Activated naive CD4-positive, alpha-beta T cell treated with anti-CD3 and anti-CD28 coated beads, Interleukin-2, amount 10 ng/mL, durations not matched to agents 7 days and 5 days (primary cell): ENCODE results near the gene UBASH3B.
"Not testable (repeated sequence)": the region's sequence is repeated elsewhere in the genome, so short reads cannot be mapped to it uniquely, and the experiment has no call there.

Experiments
- CTCF ChIA-PET: fragments of 350-600 bp; sonication (Branson Sonifier 250); formaldehyde crosslinking; loops from one replicate; lab custom pipeline; 2021; ENCODE audit warnings: antibody characterized with exemption; lab: Charles Lee
- DNase-seq: peaks from one replicate; pipeline ENCODE4 v3.0.0-alpha.2; 2020
- H3K27ac Mint-ChIP-seq: one replicate; pipeline ENCODE4 v1.8.0; 2021; ENCODE audit warnings: mild to moderate bottlenecking, moderate library complexity, mixed read lengths
- H3K27me3 Mint-ChIP-seq: one replicate; pipeline ENCODE4 v1.8.0; 2021; ENCODE audit warnings: mild to moderate bottlenecking, mixed read lengths
- H3K36me3 Mint-ChIP-seq: one replicate; pipeline ENCODE4 v1.8.0; 2021; ENCODE audit warnings: mixed read lengths
- H3K4me1 Mint-ChIP-seq: one replicate; pipeline ENCODE4 v1.8.0; 2021; ENCODE audit warnings: mixed read lengths
- H3K4me3 Mint-ChIP-seq: one replicate; pipeline ENCODE4 v1.8.0; 2021; ENCODE audit warnings: mild to moderate bottlenecking, moderate library complexity, mixed read lengths
- H3K9me3 Mint-ChIP-seq: one replicate; pipeline ENCODE4 v1.8.0; 2021; ENCODE audit warnings: mixed read lengths

Gene UBASH3B

DNA sequence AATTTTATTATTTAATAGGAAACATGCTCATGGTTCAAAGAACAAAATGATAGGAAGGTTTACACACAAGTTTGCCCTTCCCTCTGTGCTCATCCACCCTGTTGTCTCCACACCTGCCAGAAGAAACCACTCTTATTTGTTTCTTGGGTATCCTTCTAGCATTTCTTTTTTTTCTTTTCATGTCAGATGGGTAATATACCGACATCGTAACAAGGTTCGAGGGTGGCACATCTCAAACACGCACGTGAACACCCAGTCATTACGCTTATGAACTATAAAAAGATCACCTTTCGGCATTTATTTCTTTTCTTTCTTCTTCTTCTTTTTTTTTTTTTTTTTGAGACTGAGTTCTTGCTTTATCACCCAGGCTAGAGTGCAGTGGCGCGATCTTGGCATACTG is 70.5 kb downstream of the UBASH3B start:
- no peak overlapping the region for H3K27ac Mint-ChIP-seq
- H3K27me3 Mint-ChIP-seq = no peaks in the 10 kb centered on the region
- CTCF ChIA-PET = interaction anchor here (0.9 to 2.2 kb wide), 3 partner anchors 19 to 70 kb away, joined by 3 to 5 read pairs (median 5); no protein-coding TSS in a partner anchor
- H3K4me3 Mint-ChIP-seq = no peak overlapping the region
- no peak for DNase-seq
- H3K4me1 Mint-ChIP-seq = peaks cover 67% of the 10 kb centered on the region
- peaks cover 6% of the 10 kb centered on the region for H3K36me3 Mint-ChIP-seq
- no peaks in the 10 kb centered on the region for H3K9me3 Mint-ChIP-seq

DNA sequence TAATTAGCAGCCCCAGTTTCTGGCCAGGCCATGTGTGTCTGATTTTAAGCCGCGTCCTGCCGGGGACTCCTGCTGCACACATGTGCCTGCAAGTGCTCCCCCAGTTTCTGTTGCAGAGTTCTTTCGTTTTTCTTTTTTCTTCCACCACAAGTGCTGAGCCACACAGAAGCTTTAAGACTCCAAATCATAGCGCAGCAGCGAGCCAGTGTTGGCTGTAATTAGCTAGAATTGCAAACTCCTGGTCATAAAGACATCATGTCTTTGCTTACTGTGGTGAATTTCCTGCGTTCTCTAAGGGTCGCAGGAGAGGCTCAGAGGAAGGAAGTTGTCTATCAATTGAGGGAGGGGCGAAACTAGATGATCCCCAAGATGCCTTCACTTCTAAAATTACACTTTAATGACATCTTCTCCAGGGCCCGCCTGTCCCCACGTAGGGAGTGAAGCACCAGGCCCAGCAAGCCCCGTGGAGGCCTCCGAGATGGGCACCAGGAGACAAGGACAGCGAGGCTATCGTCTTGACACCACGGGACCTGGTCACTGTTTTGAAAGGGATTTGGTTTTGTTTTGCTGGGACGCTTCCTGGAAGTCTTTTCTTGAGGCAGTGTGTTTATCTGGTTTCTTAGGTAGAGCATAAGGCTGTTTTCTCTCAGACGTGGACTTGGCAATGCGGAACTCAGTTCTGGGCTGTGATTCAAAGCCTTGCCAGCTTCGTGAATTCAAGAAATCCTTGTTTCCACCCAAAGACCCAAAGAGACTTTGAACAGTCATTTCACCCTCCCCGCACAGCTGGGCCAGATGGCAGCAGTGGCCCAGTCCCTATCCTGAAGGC is 71.8 kb downstream of the UBASH3B start:
- peak; percentile 58 for DNase-seq
- Mint-ChIP-seq H3K4me1 (peaks cover 60% of the 10 kb centered on the region), H3K36me3 (peaks cover 8% of the 10 kb centered on the region), H3K9me3 (no peaks in the 10 kb centered on the region), H3K27me3 (no peaks in the 10 kb centered on the region), H3K4me3 (peak overlapping the region; percentile 56), H3K27ac (peak overlapping the region; percentile 91)
- CTCF ChIA-PET = interaction anchor here (0.8 to 2.2 kb wide), 11 partner anchors 11 to 99 kb away, joined by 3 to 6 read pairs (median 4); no protein-coding TSS in a partner anchor

DNA sequence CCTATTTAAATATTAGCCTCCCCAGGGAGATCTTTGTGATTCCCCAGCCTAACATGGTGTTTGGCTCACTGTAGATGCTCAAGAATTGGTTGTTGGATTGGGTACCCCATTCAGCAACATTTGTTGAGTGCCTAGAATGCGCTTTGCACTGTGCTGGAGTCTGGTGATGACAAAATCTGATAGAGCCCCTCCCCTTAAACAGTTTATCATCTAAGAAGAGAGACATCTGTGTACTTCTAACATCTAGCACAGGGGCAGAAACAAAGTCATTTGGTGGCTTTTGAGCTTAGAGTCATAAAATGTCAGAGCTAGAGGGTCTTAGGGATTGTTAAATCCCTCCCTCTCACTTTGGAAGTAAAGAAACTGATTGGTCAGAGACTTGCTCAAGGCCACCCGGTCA is 73.0 kb downstream of the UBASH3B start:
- Mint-ChIP-seq H3K4me3 (no peak overlapping the region), H3K4me1 (peaks cover 54% of the 10 kb centered on the region), H3K27me3 (no peaks in the 10 kb centered on the region), H3K36me3 (peaks cover 8% of the 10 kb centered on the region), H3K9me3 (no peaks in the 10 kb centered on the region), H3K27ac (no peak overlapping the region)
- DNase-seq = no peak
- CTCF ChIA-PET = interaction anchor here (0.8 to 2.2 kb wide), 7 partner anchors 10 to 86 kb away, joined by 3 to 6 read pairs (median 5); no protein-coding TSS in a partner anchor

DNA sequence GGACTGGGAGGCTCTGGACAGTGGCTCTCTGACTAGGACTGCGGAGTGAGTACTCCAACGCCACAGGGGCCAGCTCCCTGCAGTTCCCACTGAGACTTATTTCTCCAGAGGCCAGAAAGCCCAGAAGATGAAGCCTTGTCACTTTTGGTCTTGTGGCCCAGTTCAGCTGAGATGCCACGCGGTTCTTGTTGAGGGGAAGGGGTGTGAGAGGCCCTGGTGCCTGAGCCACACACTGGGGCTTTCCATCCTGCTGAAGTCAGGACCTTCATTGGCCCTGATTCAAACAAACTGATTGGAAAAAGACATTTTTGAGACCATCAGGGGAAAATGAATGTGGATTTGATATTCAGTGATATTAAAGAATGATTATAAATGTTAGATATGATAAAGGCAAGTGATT is 73.6 kb downstream of the UBASH3B start:
- H3K4me3 Mint-ChIP-seq = no peak overlapping the region
- H3K27me3 Mint-ChIP-seq = no peaks in the 10 kb centered on the region
- H3K36me3 Mint-ChIP-seq = peaks cover 8% of the 10 kb centered on the region
- H3K27ac Mint-ChIP-seq = no peak overlapping the region
- H3K9me3 Mint-ChIP-seq = no peaks in the 10 kb centered on the region
- CTCF ChIA-PET = interaction anchor here (1.2 to 1.6 kb wide), 2 partner anchors 10 to 20 kb away, joined by 3 to 6 read pairs; no protein-coding TSS in a partner anchor
- H3K4me1 Mint-ChIP-seq = peaks cover 53% of the 10 kb centered on the region
- DNase-seq = no peak

DNA sequence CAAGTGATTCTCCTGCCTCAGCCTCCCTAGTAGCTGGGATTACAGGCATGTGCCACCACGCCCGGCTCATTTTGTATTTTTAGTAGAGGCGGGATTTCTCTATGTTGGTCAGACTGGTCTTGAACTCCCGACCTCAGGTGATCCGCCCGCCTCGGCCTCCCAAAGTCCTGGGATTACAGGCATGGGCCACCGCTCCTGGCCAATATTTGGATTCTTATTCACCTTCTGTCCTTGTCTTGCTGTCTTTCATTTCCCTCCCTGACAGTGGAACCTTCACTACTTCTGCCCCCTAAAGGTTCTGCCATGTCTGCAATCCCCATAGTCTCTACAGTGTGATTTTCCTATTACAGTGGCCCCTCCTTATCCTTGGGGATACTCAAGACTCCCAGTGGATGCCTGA is 75.2 kb downstream of the UBASH3B start:
- H3K27ac Mint-ChIP-seq, H3K36me3 Mint-ChIP-seq, H3K27me3 Mint-ChIP-seq, H3K9me3 Mint-ChIP-seq, CTCF ChIA-PET, DNase-seq, H3K4me3 Mint-ChIP-seq: not testable (repeated sequence)
- H3K4me1 Mint-ChIP-seq = peaks cover 54% of the 10 kb centered on the region

DNA sequence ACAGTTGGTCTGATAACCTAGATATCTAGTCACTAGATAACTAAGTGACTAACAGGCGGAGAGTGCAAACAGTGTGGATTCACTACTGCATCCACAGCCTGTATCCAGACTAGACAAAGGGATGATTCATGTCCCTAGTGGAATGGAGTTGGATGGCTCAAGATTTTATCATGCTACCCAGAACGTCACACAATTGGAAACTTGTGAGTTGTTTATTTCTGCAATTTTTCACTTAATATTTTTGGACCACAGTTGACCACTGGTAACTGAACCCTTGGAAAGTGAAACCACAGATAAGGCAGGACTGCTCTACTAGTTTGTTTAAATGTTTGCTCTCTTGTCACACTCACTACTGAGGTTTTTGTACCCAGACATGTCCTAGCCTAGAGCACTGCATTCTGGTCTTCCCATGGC is 76.0 kb downstream of the UBASH3B start:
- Mint-ChIP-seq H3K36me3 (peaks cover 5% of the 10 kb centered on the region), H3K27ac (no peak overlapping the region), H3K9me3 (no peaks in the 10 kb centered on the region), H3K4me1 (peaks cover 46% of the 10 kb centered on the region), H3K4me3 (no peak overlapping the region), H3K27me3 (no peaks in the 10 kb centered on the region)
- CTCF ChIA-PET = interaction anchor here (1.1 kb wide), 1 partner anchor 26 kb away, joined by 3 read pairs; no protein-coding TSS in a partner anchor
- DNase-seq = no peak

DNA sequence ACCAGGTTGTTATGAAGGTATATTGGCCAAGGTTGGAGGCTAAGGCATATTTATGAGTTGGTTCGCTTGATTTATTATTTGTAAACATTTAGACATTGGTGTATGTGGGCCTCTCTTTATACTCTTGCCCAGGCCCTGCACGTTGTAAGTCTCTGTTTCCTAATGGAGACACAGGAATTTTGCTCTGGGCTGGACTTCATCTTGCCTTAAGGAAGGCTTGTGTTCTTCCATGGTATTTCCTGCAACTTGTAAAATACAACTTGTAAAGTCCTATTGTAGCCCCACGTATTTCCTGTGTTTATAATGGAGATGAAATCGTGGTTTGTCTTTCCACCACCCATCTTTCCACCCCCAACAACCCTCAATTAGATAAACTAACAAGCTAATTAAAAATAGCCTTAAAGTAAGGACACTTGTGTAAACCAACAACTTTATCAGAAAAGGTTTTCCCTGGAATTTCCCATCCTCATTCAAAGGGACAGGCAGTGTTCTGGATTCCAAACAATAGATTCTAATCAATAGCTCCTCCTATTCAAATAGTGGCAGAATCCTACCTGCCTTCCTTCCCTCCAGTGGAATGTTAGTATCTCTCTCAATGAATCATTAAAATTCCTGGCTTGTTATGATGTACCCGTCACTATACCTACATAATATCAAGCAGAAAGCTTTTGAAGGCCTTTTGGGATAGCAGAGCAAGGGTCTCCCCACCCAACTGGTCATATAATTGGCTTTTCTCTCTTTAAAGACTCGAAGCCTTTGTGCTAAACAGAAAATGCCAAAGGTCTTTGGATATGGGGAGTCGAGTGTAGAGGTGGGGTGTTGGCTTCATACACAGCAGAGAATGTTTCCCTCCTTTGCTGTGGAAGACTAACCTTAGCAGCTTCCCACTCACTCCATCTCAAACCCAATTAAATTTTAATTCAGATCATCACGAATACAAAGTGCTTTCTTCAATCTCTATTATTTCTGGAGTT is 77.1 kb downstream of the UBASH3B start:
- Mint-ChIP-seq H3K9me3 (no peaks in the 10 kb centered on the region), H3K27me3 (no peaks in the 10 kb centered on the region), H3K27ac (no peak overlapping the region), H3K36me3 (peaks cover 2% of the 10 kb centered on the region), H3K4me3 (no peak overlapping the region), H3K4me1 (peaks cover 35% of the 10 kb centered on the region)
- DNase-seq = no peak
- CTCF ChIA-PET = interaction anchor here (0.6 to 1.2 kb wide), 3 partner anchors 10 to 25 kb away, joined by 3 read pairs; no protein-coding TSS in a partner anchor

DNA sequence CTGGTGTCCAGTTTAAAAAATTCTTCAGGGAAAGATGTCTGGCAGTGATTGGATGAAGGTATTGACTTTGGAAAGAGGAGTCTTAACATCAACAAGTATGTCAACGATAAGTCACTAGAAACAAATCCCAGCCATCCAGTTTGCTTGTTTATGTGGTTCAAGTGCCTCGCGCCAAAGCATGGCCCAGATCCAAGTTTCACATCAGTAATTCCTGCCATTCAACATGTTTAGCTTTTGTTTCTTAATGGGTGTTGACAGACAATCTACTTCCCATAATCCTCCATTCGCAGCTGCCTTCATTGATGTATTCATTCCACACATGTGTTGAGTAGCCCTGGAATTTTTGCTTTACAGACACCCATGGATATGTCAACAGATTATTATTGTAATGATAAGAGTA is 77.8 kb downstream of the UBASH3B start:
- Mint-ChIP-seq H3K9me3 (no peaks in the 10 kb centered on the region), H3K27me3 (no peaks in the 10 kb centered on the region), H3K36me3 (peaks cover 2% of the 10 kb centered on the region), H3K4me3 (no peak overlapping the region), H3K27ac (no peak overlapping the region), H3K4me1 (peaks cover 29% of the 10 kb centered on the region)
- CTCF ChIA-PET = interaction anchor here (1.2 kb wide), 1 partner anchor 11 kb away, joined by 3 read pairs; no protein-coding TSS in a partner anchor
- no peak for DNase-seq

DNA sequence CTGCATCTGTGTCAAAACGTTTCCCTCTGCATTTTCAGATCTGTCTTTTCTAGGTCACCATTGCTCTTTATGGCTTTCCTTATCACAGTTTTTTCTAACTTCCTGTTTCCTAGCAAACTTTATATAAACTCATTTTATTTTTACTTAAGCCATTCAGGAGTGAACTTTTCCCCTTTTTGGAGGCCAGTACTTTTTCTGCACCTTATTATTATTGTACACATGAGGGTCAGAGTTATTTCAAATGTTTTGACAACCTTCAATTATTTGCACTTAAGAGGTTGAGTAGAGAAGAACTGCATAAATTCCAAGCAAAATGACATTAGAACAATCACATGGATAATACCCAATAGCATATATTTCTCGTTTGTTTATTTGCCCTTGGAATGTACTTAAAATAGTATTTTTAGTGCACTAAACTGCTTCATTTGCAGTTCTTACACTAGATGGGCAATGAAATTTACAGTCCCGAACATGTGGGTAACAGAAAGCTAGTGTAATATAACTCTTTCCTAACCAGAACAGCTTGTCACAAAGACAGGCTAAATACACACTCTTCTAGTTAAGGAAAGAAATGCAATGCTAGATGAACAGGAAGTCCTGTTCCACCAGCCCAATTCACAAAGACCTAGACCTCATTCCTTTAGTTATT is 79.5 kb downstream of the UBASH3B start:
- Mint-ChIP-seq H3K36me3 (peaks cover 2% of the 10 kb centered on the region), H3K9me3 (no peaks in the 10 kb centered on the region), H3K27ac (no peak overlapping the region), H3K4me1 (peaks cover 23% of the 10 kb centered on the region), H3K27me3 (no peaks in the 10 kb centered on the region), H3K4me3 (no peak overlapping the region)
- CTCF ChIA-PET = interaction anchor here (1.0 kb wide), 1 partner anchor 44 kb away, joined by 3 read pairs; no protein-coding TSS in a partner anchor
- DNase-seq = no peak

DNA sequence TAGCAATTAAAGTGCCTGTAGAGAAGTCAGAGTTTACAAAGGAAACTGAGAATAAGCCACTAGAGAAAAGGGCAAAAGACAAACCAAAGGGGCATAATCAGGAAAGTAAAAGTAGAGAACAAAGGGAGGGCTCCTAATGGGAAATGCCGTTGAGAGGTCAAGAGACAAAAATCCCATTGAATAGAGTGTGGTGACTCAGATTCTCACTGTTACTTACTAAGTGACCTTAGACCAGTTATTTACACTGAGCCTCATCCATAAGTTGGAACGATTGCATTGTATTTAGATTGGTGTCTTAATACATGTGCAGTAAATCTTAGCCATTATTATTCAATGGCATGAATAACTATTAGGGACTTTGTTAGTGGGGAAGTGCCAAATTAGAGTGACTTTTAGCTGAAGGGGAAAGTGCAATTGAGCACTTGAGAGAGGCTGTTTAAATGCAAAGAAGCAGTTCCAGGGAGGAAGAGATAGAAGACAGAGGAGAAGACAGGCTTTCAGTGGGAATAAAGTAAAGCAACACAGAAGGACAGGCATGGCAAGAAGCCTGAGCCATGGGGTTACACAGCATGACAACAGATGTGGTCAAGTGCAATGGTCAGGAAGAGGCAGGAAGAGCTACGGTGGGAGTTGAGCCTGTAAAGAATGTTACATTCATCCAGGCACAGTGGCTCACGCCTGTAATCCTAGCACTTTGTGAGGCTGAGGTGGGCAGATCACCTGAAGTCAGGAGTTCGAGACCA is 82.6 kb downstream of the UBASH3B start:
- CTCF ChIA-PET = no interaction called here
- H3K9me3 Mint-ChIP-seq = no peaks in the 10 kb centered on the region
- peaks cover 7% of the 10 kb centered on the region for H3K27me3 Mint-ChIP-seq
- DNase-seq = no peak
- H3K36me3 Mint-ChIP-seq = no peaks in the 10 kb centered on the region
- peaks cover 15% of the 10 kb centered on the region for H3K4me1 Mint-ChIP-seq
- no peak overlapping the region for H3K4me3 Mint-ChIP-seq
- no peak overlapping the region for H3K27ac Mint-ChIP-seq

DNA sequence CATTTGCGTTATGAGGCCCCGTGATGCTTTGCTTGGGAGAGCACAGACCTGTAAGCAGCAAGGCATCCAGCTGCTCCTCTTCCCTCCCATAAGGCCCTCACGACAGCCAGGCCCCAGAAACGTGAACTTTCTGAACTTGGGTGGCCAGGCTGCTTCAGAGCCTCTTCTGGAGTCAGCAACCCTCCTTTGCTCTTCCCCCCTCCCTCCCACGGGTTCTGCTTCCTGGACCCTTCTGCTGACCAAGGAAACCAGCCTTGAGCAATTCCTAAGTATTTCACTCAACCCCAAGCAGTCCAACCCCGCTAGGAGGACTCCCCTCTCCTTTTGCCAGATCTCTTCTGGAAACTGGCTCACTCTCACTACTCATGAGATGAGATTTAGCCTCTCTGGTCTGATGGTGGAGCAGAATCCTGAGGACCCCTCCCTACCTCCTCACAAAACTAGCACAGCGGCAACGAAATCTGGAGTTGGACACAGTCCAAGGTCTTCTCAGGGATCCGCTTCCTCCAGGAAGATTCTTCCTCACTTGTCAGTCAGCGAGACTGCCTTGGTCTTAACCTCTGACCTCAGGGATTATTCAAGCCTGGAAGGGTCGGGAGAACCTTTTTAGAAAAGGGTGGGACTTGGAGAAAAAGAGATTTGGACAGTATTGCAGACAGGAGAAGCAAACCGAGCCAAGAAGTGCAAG is 86.2 kb downstream of the UBASH3B start:
- H3K9me3 Mint-ChIP-seq = no peaks in the 10 kb centered on the region
- peaks cover 7% of the 10 kb centered on the region for H3K27me3 Mint-ChIP-seq
- no peak for DNase-seq
- H3K27ac Mint-ChIP-seq = no peak overlapping the region
- H3K4me1 Mint-ChIP-seq = no peaks in the 10 kb centered on the region
- no peak overlapping the region for H3K4me3 Mint-ChIP-seq
- CTCF ChIA-PET = interaction anchor here (5.6 kb wide), 1 partner anchor 13 kb away, joined by 43 read pairs; no protein-coding TSS in a partner anchor
- peaks cover 7% of the 10 kb centered on the region for H3K36me3 Mint-ChIP-seq

DNA sequence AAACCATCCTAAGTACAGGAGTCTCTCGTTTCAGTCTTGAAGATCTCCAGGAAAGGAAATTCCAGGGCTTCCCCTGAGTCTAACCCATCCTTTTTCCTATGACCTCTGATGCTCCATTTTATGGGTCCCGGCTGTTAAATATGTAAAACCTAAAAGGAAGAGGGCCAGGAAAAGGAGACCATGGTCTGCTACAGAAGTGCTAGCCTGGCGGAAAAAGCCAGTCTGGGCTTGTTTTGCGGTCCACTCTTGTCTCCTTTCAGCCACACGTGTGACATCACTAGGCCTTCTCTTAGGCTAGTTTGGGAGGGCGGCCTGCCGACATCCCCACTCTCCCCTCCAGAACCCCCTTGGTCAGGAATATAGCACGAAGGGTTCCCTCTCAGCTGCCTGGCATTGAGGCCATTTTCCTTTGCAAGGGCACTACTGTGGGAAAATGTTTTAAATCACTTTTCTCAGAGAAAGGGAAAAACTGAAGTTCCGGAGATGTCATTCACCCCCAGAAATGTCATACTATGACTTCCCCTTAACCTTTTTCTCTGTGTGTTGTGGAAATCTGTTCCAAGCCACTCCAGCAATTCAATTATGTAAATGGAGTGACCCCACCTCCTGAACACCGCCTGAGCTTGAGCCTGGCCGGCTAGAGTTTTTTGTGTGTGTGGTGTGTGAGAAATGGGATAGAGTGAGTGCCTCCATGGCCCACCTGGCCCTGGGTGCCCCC is 86.9 kb downstream of the UBASH3B start:
- peaks cover 7% of the 10 kb centered on the region for H3K36me3 Mint-ChIP-seq
- no peak overlapping the region for H3K4me3 Mint-ChIP-seq
- peaks cover 9% of the 10 kb centered on the region for H3K27me3 Mint-ChIP-seq
- no peaks in the 10 kb centered on the region for H3K4me1 Mint-ChIP-seq
- DNase-seq = no peak
- CTCF ChIA-PET = interaction anchor here (1.7 to 5.6 kb wide), 2 partner anchors 13 to 15 kb away, joined by 6 to 43 read pairs; no protein-coding TSS in a partner anchor
- H3K9me3 Mint-ChIP-seq = no peaks in the 10 kb centered on the region
- H3K27ac Mint-ChIP-seq = no peak overlapping the region
